HG03439 (cell line): ENCODE results near the gene BRDT.
"Not testable (repeated sequence)": the region's sequence is repeated elsewhere in the genome, so short reads cannot be mapped to it uniquely, and the experiment has no call there.

Experiments used
- ATAC-seq: cut with Tn5 transposase; IDR thresholded peaks from one replicate; pipeline ENCODE4 v1.9.1; 2021; ENCODE audit warnings: mild to moderate bottlenecking, moderate library complexity; ENCODE audit not compliant: unreplicated experiment

Gene BRDT

GRCh38 chr1:91981996-91982609, 32.9 kb downstream of the BRDT start:
- ATAC-seq = no peak

GRCh38 chr1:91993256-91993655, 44.1 kb downstream of the BRDT start:
- no peak for ATAC-seq

GRCh38 chr1:91997607-91998195, 48.5 kb downstream of the BRDT start:
- ATAC-seq = no peak

- no peak for ATAC-seq
These were observed 54.9 kb downstream of the BRDT start for GRCh38 chr1:92004129-92004528.

GRCh38 chr1:92013923-92014322, 64.7 kb downstream of the BRDT start:
- no peak for ATAC-seq

GRCh38 chr1:92016720-92017316, 67.6 kb downstream of the BRDT start:
- no peak for ATAC-seq

- ATAC-seq = no peak
These were observed 68.5 kb downstream of the BRDT start for GRCh38 chr1:92017656-92018055.

- not testable (repeated sequence) for ATAC-seq
These were observed 76.8 kb downstream of the BRDT start for GRCh38 chr1:92026042-92026441.

- ATAC-seq = no peak
These were observed 77.6 kb downstream of the BRDT start for GRCh38 chr1:92026806-92027205.

GRCh38 chr1:92029241-92029922, 80.2 kb downstream of the BRDT start:
- no peak for ATAC-seq

- ATAC-seq = no peak
These were observed 81.5 kb downstream of the BRDT start for GRCh38 chr1:92030656-92031107.

GRCh38 chr1:92031281-92032110, 82.3 kb downstream of the BRDT start:
- no peak for ATAC-seq

- no peak for ATAC-seq
These were observed 88.2 kb downstream of the BRDT start for GRCh38 chr1:92037400-92037799.

- no peak for ATAC-seq
These were observed 89.6 kb downstream of the BRDT start for GRCh38 chr1:92038695-92039346.

GRCh38 chr1:92040971-92041370, 91.8 kb downstream of the BRDT start:
- no peak for ATAC-seq

- no peak for ATAC-seq
These were observed 94.4 kb downstream of the BRDT start for GRCh38 chr1:92043621-92044020.

- no peak for ATAC-seq
These were observed 96.7 kb downstream of the BRDT start for GRCh38 chr1:92045766-92046495.

GRCh38 chr1:92051948-92052347, 102.7 kb downstream of the BRDT start:
- ATAC-seq = no peak
